HepG2 (cell line): Measurements from ENCODE around the gene RORB. TPM values are rescaled to one million over a fixed set of nuclear protein-coding genes. Genes with fewer than 3 reads are reported as not detected.

ENCODE experiments used
- ATAC-seq: fragments of 200-7000 bp; cut with Tn5 transposase; 3 replicates; pipeline ENCODE4 v1.9.1; 2020; ENCODE audit warnings: mild to moderate bottlenecking, moderate library complexity
- BruUV-seq: library from RNA; stranded (reverse); fragments of 400-500 nt; replicated peaks from 2 replicates; lab custom pipeline; 2021; lab: Mats Ljungman, UMichigan
- CTCF ChIA-PET: fragments of 300-600 bp; formaldehyde crosslinking; extraction: SDS; loops from one replicate; lab custom pipeline; 2021; ENCODE audit warnings: low total read pairs, inconsistent platforms, low intra/inter-chr PET ratio; lab: Yijun Ruan, JAX
- POLR2A ChIA-PET: fragments of 350-600 bp; sonication (Branson Sonifier 250); formaldehyde crosslinking; loops from one replicate; lab custom pipeline; 2020; ENCODE audit warnings: antibody characterized with exemption, inconsistent platforms; lab: Yijun Ruan, JAX
- DNase-seq: peaks from one replicate; pipeline ENCODE4 v3.0.0-alpha.2; 2015; ENCODE audit warnings: low spot score
- FAIRE-seq: peaks from 3 replicates; lab custom pipeline; 2011; peaks lifted over from hg19 to GRCh38; lab: Jason Lieb, UNC
- H2AFZ ChIP-seq: one replicate; pipeline ENCODE4 v1.6.1; 2011; ENCODE audit warnings: low read length, inconsistent platforms
- H3K27ac ChIP-seq: fragments of 300-600 bp; 3 replicates; pipeline ENCODE4 v1.8.0; 2011; ENCODE audit warnings: mixed run types, mild to moderate bottlenecking, mixed read lengths, low read length, inconsistent platforms; ENCODE audit not compliant: insufficient read depth; ENCODE audit errors: extremely low read length
- H3K27me3 ChIP-seq, 2 experiments: fragments of 200-600 bp in 1 of 2; 2 replicates in 1 of 2; 3 replicates in 1 of 2; pipeline versions ENCODE4 v1.6.0 to v1.8.0; 2011; ENCODE audit warnings: low read length in 2 of 2, mild to moderate bottlenecking in 2 of 2, moderate library complexity in 2 of 2, inconsistent platforms in 1 of 2; ENCODE audit not compliant: insufficient read depth in 2 of 2, control insufficient read depth in 1 of 2
- H3K36me3 ChIP-seq, 2 experiments: fragments of 200-600 bp in 1 of 2; replicated peaks in 1 of 2; 2 replicates in 1 of 2; 3 replicates in 1 of 2; pipeline versions ENCODE4 v1.5.1 to v1.8.0; 2011; ENCODE audit warnings: low read length in 2 of 2, inconsistent platforms in 1 of 2; ENCODE audit not compliant: insufficient read depth in 2 of 2, control insufficient read depth in 1 of 2
- H3K4me1 ChIP-seq: 2 replicates; pipeline ENCODE4 v1.5.1; 2012; ENCODE audit warnings: low read length, inconsistent platforms; ENCODE audit not compliant: insufficient read depth
- H3K4me2 ChIP-seq: 2 replicates; pipeline ENCODE4 v1.6.0; 2011; ENCODE audit warnings: low read depth, low read length, inconsistent platforms
- H3K4me3 ChIP-seq, 3 experiments: fragments of 200-600 bp in 1 of 3; sonication (generic), shearing (Covaris generic) in 1 of 3; replicated peaks in 1 of 3; 2 replicates each; pipeline ENCODE4 v1.5.1; 2011 to 2016; ENCODE audit warnings: low read length in 3 of 3, inconsistent platforms in 2 of 3, low read depth in 2 of 3, mild to moderate bottlenecking in 2 of 3, control low read depth in 1 of 3, mixed read lengths in 1 of 3; ENCODE audit not compliant: insufficient read depth in 1 of 3
- H3K79me2 ChIP-seq: one replicate; pipeline ENCODE4 v1.6.1; 2011; ENCODE audit warnings: low read length, inconsistent platforms; ENCODE audit not compliant: insufficient read depth
- H3K9ac ChIP-seq: 2 replicates; pipeline ENCODE4 v1.6.0; 2011; ENCODE audit warnings: mild to moderate bottlenecking, low read depth, low read length, inconsistent platforms; ENCODE audit not compliant: insufficient read depth
- H3K9me3 ChIP-seq: 2 replicates; pipeline ENCODE4 v1.5.1; 2012; ENCODE audit warnings: mild to moderate bottlenecking, low read length
- H4K20me1 ChIP-seq: 2 replicates; pipeline ENCODE4 v1.6.0; 2011; ENCODE audit warnings: inconsistent platforms, mild to moderate bottlenecking, low read length, moderate library complexity; ENCODE audit not compliant: insufficient read depth
- CERS6 ChIP-seq: sonication (generic); formaldehyde crosslinking; IDR thresholded peaks from 2 replicates; pipeline ENCODE4 v1.5.0; 2020; ENCODE audit warnings: missing genetic modification reagents
- CSRNP1 ChIP-seq: sonication (generic); formaldehyde crosslinking; IDR thresholded peaks from 2 replicates; pipeline ENCODE4 v1.8.1; 2023; ENCODE audit warnings: mild to moderate bottlenecking, missing genetic modification reagents
- MED8 ChIP-seq: sonication (generic); formaldehyde crosslinking; IDR thresholded peaks from 2 replicates; pipeline ENCODE4 v1.8.1; 2023; ENCODE audit warnings: mild to moderate bottlenecking, missing genetic modification reagents; ENCODE audit not compliant: insufficient replicate concordance
- PCBP2 ChIP-seq: fragments of 200-400 bp; formaldehyde crosslinking; optimal IDR thresholded peaks from 2 replicates; pipeline ENCODE3; 2018; ENCODE audit warnings: low read length, low read depth; ENCODE audit not compliant: poor library complexity, severe bottlenecking
- RFXANK ChIP-seq: IDR thresholded peaks from 2 replicates; pipeline ENCODE4 v1.6.1; 2016
- SKIL ChIP-seq: sonication (generic); formaldehyde crosslinking; IDR thresholded peaks from 2 replicates; pipeline ENCODE4 v1.8.0; 2022; ENCODE audit warnings: missing genetic modification reagents, mild to moderate bottlenecking, moderate library complexity, borderline replicate concordance
- SNAPC2 ChIP-seq: sonication (generic); formaldehyde crosslinking; IDR thresholded peaks from 2 replicates; pipeline ENCODE4 v1.8.1; 2022; ENCODE audit warnings: mild to moderate bottlenecking, missing genetic modification reagents
- YEATS2 ChIP-seq: sonication (generic); formaldehyde crosslinking; IDR thresholded peaks from 2 replicates; pipeline ENCODE4 v1.4.0; 2020; ENCODE audit warnings: missing genetic modification reagents, borderline replicate concordance
- ZBTB44 ChIP-seq: sonication (generic); formaldehyde crosslinking; IDR thresholded peaks from 2 replicates; pipeline ENCODE4 v1.4.0; 2020; ENCODE audit warnings: missing genetic modification reagents
- ZNF232 ChIP-seq: sonication (generic); formaldehyde crosslinking; IDR thresholded peaks from 2 replicates; pipeline ENCODE4 v1.4.0; 2020; ENCODE audit warnings: missing genetic modification reagents, borderline replicate concordance
- ZNF34 ChIP-seq: sonication (generic); formaldehyde crosslinking; IDR thresholded peaks from 2 replicates; pipeline ENCODE4 v1.4.0; 2020; ENCODE audit warnings: mild to moderate bottlenecking, missing genetic modification reagents, borderline replicate concordance
- ZNF543 ChIP-seq: sonication (generic); formaldehyde crosslinking; IDR thresholded peaks from 2 replicates; pipeline ENCODE4 v1.4.0; 2020; ENCODE audit warnings: mild to moderate bottlenecking, missing genetic modification reagents
- ZNF563 ChIP-seq: sonication (generic); formaldehyde crosslinking; IDR thresholded peaks from 2 replicates; pipeline ENCODE4 v1.8.0; 2022; ENCODE audit warnings: mild to moderate bottlenecking, moderate library complexity, missing genetic modification reagents
- ZNF577 ChIP-seq: sonication (generic); formaldehyde crosslinking; IDR thresholded peaks from 2 replicates; pipeline ENCODE4 v1.4.0; 2020; ENCODE audit warnings: mild to moderate bottlenecking, low read depth, missing genetic modification reagents, borderline replicate concordance
- WGBS: methylation state at CpG from one replicate; pipeline ENCODE4 v1.1.6; 2017; ENCODE audit warnings: low lambda C conversion rate; 5-methylcytosine and 5-hydroxymethylcytosine counted together
- in situ Hi-C: cut with HindIII; loops from 2 replicates; pipeline ENCODE4 v1.10.0; 2017; ENCODE audit warnings: low pct_unique_long_range_greater_than_20kb; ENCODE audit not compliant: extremely low pct_ligation_motif_present
- intact Hi-C: fragments of 100-400 bp; cut with micrococcal nuclease; formaldehyde crosslinking; loops from one replicate; pipeline ENCODE4 v1.10.0; 2022; ENCODE audit not compliant: unreplicated experiment
- polyA plus RNA-seq, 8 experiments: library from polyadenylated mRNA; depleted of rRNA in 3 of 8; stranded (reverse) in 7 of 8; unstranded in 1 of 8; fragments of >200 nt; fragmentation: Illumina TruSeq in 4 of 8; extraction: Trizol in 4 of 8; gene quantifications; 2 replicates each; pipeline versions ENCODE4 v1.2.1 to v1.2.3, GENCODE V29; 2011 to 2016; ENCODE audit warnings: low read depth in 4 of 8, missing spikeins in 1 of 8, mixed read lengths in 1 of 8; ENCODE audit not compliant: insufficient read depth in 1 of 8
- total RNA-seq, 5 experiments: library from RNA; depleted of rRNA; stranded (reverse); fragments of >200 nt; fragmentation: Illumina TruSeq; extraction: Trizol; gene quantifications; 2 replicates each; pipeline ENCODE4 v1.2.3, GENCODE V29; 2016; ENCODE audit warnings: low read depth in 1 of 5

RORB gene
- total and polyA plus RNA-seq, 2 of the 13 experiments (the other 11 are each of a cell fraction or from before 2014, with no cell fraction given) = not detected

- TF ChIP-seq ZBTB44 (CRISPR knock-in tag) = no peak
- TF ChIP-seq PCBP2 = no peak
- TF ChIP-seq ZNF577 (CRISPR knock-in tag) = no peak
- no peak for TF ChIP-seq ZNF543 (CRISPR knock-in tag)
- TF ChIP-seq MED8 (CRISPR knock-in tag) = no peak
- no peak for TF ChIP-seq SKIL (CRISPR knock-in tag)
Measured at GRCh38 chr9:74493512-74493911, 3.6 kb upstream of the RORB start (continued).

GRCh38 chr9:74494490-74494889 lies 2.6 kb upstream of the RORB start:
- 10% methylated on average over 1 of the region's 1 CpG for WGBS
- Histone ChIP-seq H3K4me3 (no peak overlapping the region), H2AFZ (no peak overlapping the region), H3K9me3 (no peaks in the 10 kb centered on the region), H3K79me2 (no peaks in the 10 kb centered on the region), H3K4me2 (no peak overlapping the region), H4K20me1 (no peaks in the 10 kb centered on the region), H3K4me1 (peaks cover 6% of the 10 kb centered on the region; the same call in 1 of the 2 replicates), H3K27me3 (peaks cover 4 to 21% of the 10 kb centered on the region in 2 experiments; a peak in 3 of 5 replicates), H3K27ac (no peak overlapping the region), H3K9ac (no peak overlapping the region), H3K36me3 (no peaks in the 10 kb centered on the region)
- in situ Hi-C loops = no loop called here
- ChIA-PET POLR2A (no interaction called here), CTCF (no interaction called here)
- DNase-seq (no peak), FAIRE-seq (no peak), ATAC-seq (no peak)
- no peak for TF ChIP-seq ZNF563
- no peak for TF ChIP-seq ZNF34 (CRISPR knock-in tag)
- TF ChIP-seq SNAPC2 (CRISPR knock-in tag) = no peak
- no peak for TF ChIP-seq ZNF232
- no peak for TF ChIP-seq YEATS2 (CRISPR knock-in tag)
- TF ChIP-seq CERS6 (CRISPR knock-in tag) = no peak
- no peak for TF ChIP-seq CSRNP1 (CRISPR knock-in tag)
- no peak for TF ChIP-seq RFXANK (CRISPR knock-in tag)
- intact Hi-C loops = no loop called here
- no TSS peak for BruUV-seq
